Skeletal muscle satellite cell (primary cell): Measurements from ENCODE around the gene LAIR1.
"Not testable (repeated sequence)": the region's sequence is repeated elsewhere in the genome, so short reads cannot be mapped to it uniquely, and the experiment has no call there.

ENCODE experiments used
- H3K27me3 ChIP-seq: 2 replicates; pipeline ENCODE4 v1.7.0; 2013; ENCODE audit warnings: low read length; ENCODE audit not compliant: control insufficient read depth, insufficient read depth
- H3K36me3 ChIP-seq: 2 replicates; pipeline ENCODE4 v1.7.0; 2013; ENCODE audit warnings: mild to moderate bottlenecking, control low read depth, low read length; ENCODE audit not compliant: insufficient read depth
- H3K4me1 ChIP-seq: 2 replicates; pipeline ENCODE4 v1.7.0; 2013; ENCODE audit warnings: low read length; ENCODE audit not compliant: control insufficient read depth, insufficient read depth
- H3K4me2 ChIP-seq: 2 replicates; pipeline ENCODE4 v1.7.0; 2013; ENCODE audit warnings: mild to moderate bottlenecking, low read length
- H3K4me3 ChIP-seq: 2 replicates; pipeline ENCODE4 v1.7.0; 2013; ENCODE audit warnings: low read length
- H3K9ac ChIP-seq: 2 replicates; pipeline ENCODE4 v1.7.0; 2013; ENCODE audit warnings: mild to moderate bottlenecking, low read depth, low read length, moderate library complexity
- H3K9me3 ChIP-seq: replicated peaks from 2 replicates; pipeline ENCODE4 v1.7.0; 2013; ENCODE audit warnings: mild to moderate bottlenecking, control low read depth, low read length

LAIR1 gene

GRCh38 chr19:54392105-54392504, 27.4 kb upstream of the LAIR1 start:
- Histone ChIP-seq H3K9me3 (no peaks in the 10 kb centered on the region), H3K4me2 (no peak overlapping the region), H3K36me3 (no peaks in the 10 kb centered on the region), H3K27me3 (peaks cover 13% of the 10 kb centered on the region), H3K9ac (no peak overlapping the region), H3K4me1 (no peaks in the 10 kb centered on the region), H3K4me3 (no peak overlapping the region)

- no peak overlapping the region for H3K9ac ChIP-seq
- no peaks in the 10 kb centered on the region for H3K4me1 ChIP-seq
- H3K4me2 ChIP-seq, result no peak overlapping the region
- peaks cover 13% of the 10 kb centered on the region for H3K27me3 ChIP-seq
- no peaks in the 10 kb centered on the region for H3K36me3 ChIP-seq
- H3K9me3 ChIP-seq, result no peaks in the 10 kb centered on the region
- H3K4me3 ChIP-seq, result no peak overlapping the region
Measured at GRCh38 chr19:54391589-54392061, 26.9 kb upstream of the LAIR1 start.

- H3K4me2 ChIP-seq, result no peak overlapping the region
- H3K9me3 ChIP-seq, result no peaks in the 10 kb centered on the region
- H3K27me3 ChIP-seq, result peaks cover 13% of the 10 kb centered on the region
- no peaks in the 10 kb centered on the region for H3K4me1 ChIP-seq
- H3K9ac ChIP-seq, result no peak overlapping the region
- no peaks in the 10 kb centered on the region for H3K36me3 ChIP-seq
- no peak overlapping the region for H3K4me3 ChIP-seq
Measured at GRCh38 chr19:54390942-54391577, 26.3 kb upstream of the LAIR1 start.

GRCh38 chr19:54389553-54389952, 24.8 kb upstream of the LAIR1 start:
- no peaks in the 10 kb centered on the region for H3K4me1 ChIP-seq
- no peak overlapping the region for H3K4me2 ChIP-seq
- H3K9ac ChIP-seq, result no peak overlapping the region
- H3K4me3 ChIP-seq, result no peak overlapping the region
- no peaks in the 10 kb centered on the region for H3K36me3 ChIP-seq
- H3K27me3 ChIP-seq, result peaks cover 13% of the 10 kb centered on the region
- no peaks in the 10 kb centered on the region for H3K9me3 ChIP-seq

- Histone ChIP-seq H3K4me2 (peak overlapping the region; percentile 57), H3K9me3 (no peaks in the 10 kb centered on the region), H3K4me1 (no peaks in the 10 kb centered on the region), H3K27me3 (peaks cover 13% of the 10 kb centered on the region), H3K4me3 (peak overlapping the region; percentile 35), H3K36me3 (no peaks in the 10 kb centered on the region), H3K9ac (no peak overlapping the region)
Measured at GRCh38 chr19:54388802-54389139, 24.0 kb upstream of the LAIR1 start.

GRCh38 chr19:54387991-54388801, 23.5 kb upstream of the LAIR1 start:
- peak overlapping the region; percentile 57 for H3K4me2 ChIP-seq
- H3K4me1 ChIP-seq, result no peaks in the 10 kb centered on the region
- H3K27me3 ChIP-seq, result peaks cover 13% of the 10 kb centered on the region
- H3K9me3 ChIP-seq, result no peaks in the 10 kb centered on the region
- H3K9ac ChIP-seq, result no peak overlapping the region
- H3K4me3 ChIP-seq, result peak overlapping the region; percentile 35
- H3K36me3 ChIP-seq, result no peaks in the 10 kb centered on the region

- no peaks in the 10 kb centered on the region for H3K9me3 ChIP-seq
- no peak overlapping the region for H3K4me2 ChIP-seq
- H3K27me3 ChIP-seq, result peaks cover 5% of the 10 kb centered on the region
- H3K4me3 ChIP-seq, result no peak overlapping the region
- H3K9ac ChIP-seq, result no peak overlapping the region
- H3K36me3 ChIP-seq, result no peaks in the 10 kb centered on the region
- H3K4me1 ChIP-seq, result no peaks in the 10 kb centered on the region
Measured at GRCh38 chr19:54383330-54383729, 18.6 kb upstream of the LAIR1 start.

GRCh38 chr19:54382041-54382440, 17.3 kb upstream of the LAIR1 start:
- H3K36me3 ChIP-seq, H3K4me3 ChIP-seq, H3K4me1 ChIP-seq, H3K9me3 ChIP-seq, H3K9ac ChIP-seq, H3K27me3 ChIP-seq, H3K4me2 ChIP-seq: not testable (repeated sequence)

- Histone ChIP-seq H3K9ac (no peak overlapping the region), H3K9me3 (no peaks in the 10 kb centered on the region), H3K4me3 (no peak overlapping the region), H3K27me3 (no peaks in the 10 kb centered on the region), H3K36me3 (no peaks in the 10 kb centered on the region), H3K4me1 (no peaks in the 10 kb centered on the region), H3K4me2 (no peak overlapping the region)
Measured at GRCh38 chr19:54380897-54381296, 16.2 kb upstream of the LAIR1 start.

- no peak overlapping the region for H3K4me3 ChIP-seq
- H3K4me2 ChIP-seq, result no peak overlapping the region
- no peaks in the 10 kb centered on the region for H3K36me3 ChIP-seq
- H3K9me3 ChIP-seq, result no peaks in the 10 kb centered on the region
- H3K9ac ChIP-seq, result no peak overlapping the region
- H3K4me1 ChIP-seq, result no peaks in the 10 kb centered on the region
- no peaks in the 10 kb centered on the region for H3K27me3 ChIP-seq
Measured at GRCh38 chr19:54379187-54379678, 14.5 kb upstream of the LAIR1 start.

GRCh38 chr19:54376610-54377285, 12.0 kb upstream of the LAIR1 start:
- Histone ChIP-seq H3K4me1 (no peaks in the 10 kb centered on the region), H3K9me3 (peaks cover 3% of the 10 kb centered on the region), H3K36me3 (no peaks in the 10 kb centered on the region), H3K27me3 (no peaks in the 10 kb centered on the region), H3K4me2 (no peak overlapping the region), H3K4me3 (no peak overlapping the region), H3K9ac (no peak overlapping the region)
